GM12865 (cell line): ENCODE data around the gene RNASE1.
A peak's percentile ranks its signal among the peaks of the same experiment; 100 is the strongest.
"Not testable (repeated sequence)": the region's sequence is repeated elsewhere in the genome, so short reads cannot be mapped to it uniquely, and the experiment has no call there.

ENCODE experiments used
- DNase-seq: peaks from one replicate; pipeline ENCODE4 v3.0.0; 2010; ENCODE audit warnings: low read depth
- H3K4me3 ChIP-seq: 2 replicates; pipeline ENCODE4 v1.5.1; 2011; ENCODE audit warnings: mild to moderate bottlenecking, low read depth, low read length, control low read depth
- CTCF ChIP-seq: IDR thresholded peaks from 2 replicates; pipeline ENCODE4 v1.5.1; 2011; ENCODE audit warnings: low read length, control low read depth, low read depth, inconsistent platforms; ENCODE audit not compliant: insufficient read depth; ENCODE audit errors: missing control alignments

Gene RNASE1

GRCh38 chr14:20774258-20774824 is 28.3 kb downstream of the RNASE1 start:
- no peak for TF ChIP-seq CTCF
- no peak overlapping the region for H3K4me3 ChIP-seq
- no peak for DNase-seq

- no peak overlapping the region for H3K4me3 ChIP-seq
- TF ChIP-seq CTCF, result no peak
- DNase-seq, result no peak
Measured at GRCh38 chr14:20772650-20773049, 30.0 kb downstream of the RNASE1 start.

GRCh38 chr14:20769421-20769820 is 33.2 kb downstream of the RNASE1 start:
- no peak for TF ChIP-seq CTCF
- DNase-seq, result no peak
- H3K4me3 ChIP-seq, result no peak overlapping the region

GRCh38 chr14:20768593-20768892 is 34.1 kb downstream of the RNASE1 start:
- no peak overlapping the region for H3K4me3 ChIP-seq
- DNase-seq, result no peak
- no peak for TF ChIP-seq CTCF

- peak; percentile 44 for DNase-seq
- H3K4me3 ChIP-seq, result no peak overlapping the region
- TF ChIP-seq CTCF, result no peak
Measured at GRCh38 chr14:20760950-20761349, 41.7 kb downstream of the RNASE1 start.

GRCh38 chr14:20759465-20759864 is 43.2 kb downstream of the RNASE1 start:
- not testable (repeated sequence) for H3K4me3 ChIP-seq, DNase-seq

- peak; percentile 51 for DNase-seq
- H3K4me3 ChIP-seq, result no peak overlapping the region
- TF ChIP-seq CTCF, result peak; percentile 47
Measured at GRCh38 chr14:20757965-20758364, 44.7 kb downstream of the RNASE1 start.
